ENCODE data around the gene LRRC71. TPM values are rescaled to one million over a fixed set of nuclear protein-coding genes. Genes with fewer than 3 reads are reported as not detected.

LRRC71 gene
- total and polyA plus RNA-seq, 10 of the 15 experiments (the other 5 are each of a cell fraction or from before 2014, with no cell fraction given) = not detected

DNA sequence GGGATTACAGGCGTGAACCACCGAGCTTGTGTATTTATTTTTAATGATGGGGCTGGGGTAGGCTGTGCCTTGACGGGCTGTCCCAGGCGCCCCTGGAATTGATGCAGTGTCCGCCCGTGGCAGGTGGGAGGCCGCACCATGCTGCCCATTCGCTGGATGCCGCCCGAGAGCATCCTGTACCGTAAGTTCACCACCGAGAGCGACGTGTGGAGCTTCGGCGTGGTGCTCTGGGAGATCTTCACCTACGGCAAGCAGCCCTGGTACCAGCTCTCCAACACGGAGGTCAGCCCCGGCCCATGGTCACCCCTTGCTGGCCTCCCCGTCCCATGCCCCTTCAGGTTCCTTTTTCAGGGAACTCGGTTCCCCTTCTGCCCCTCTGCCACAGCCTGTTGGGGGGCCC lies 40.6 kb upstream of the LRRC71 start:
- ChIA-PET POLR2A (no interaction called here), SMC1A (ENCODE audit: uncharacterized antibody, unreplicated experiment) (interaction anchor here (1.2 kb wide), 1 partner anchor 9 kb away, joined by 3 read pairs; no protein-coding TSS in a partner anchor), CTCF (interaction anchor here (1.5 to 2.4 kb wide), 2 partner anchors 11 to 154 kb away, joined by 4 to 13 read pairs; no protein-coding TSS in a partner anchor), RAD21 (ENCODE audit: unreplicated experiment) (no interaction called here)
- Histone ChIP-seq H3K27ac (ENCODE audit: control insufficient read depth, insufficient read depth) (no peak overlapping the region), H3K9ac (ENCODE audit: control insufficient read depth, insufficient read depth, low read length) (no peak overlapping the region), H3K79me2 (ENCODE audit: control insufficient read depth, insufficient read depth, low read length) (no peaks in the 10 kb centered on the region), H3K4me3 (no peak overlapping the region), H3K4me2 (ENCODE audit: control insufficient read depth, insufficient read depth) (no peak overlapping the region), H3K36me3 (ENCODE audit: control insufficient read depth in 2 of 2, insufficient read depth in 2 of 2, low read length in 1 of 2) (no peaks in the 10 kb centered on the region), H3K9me3 (replicated peaks; ENCODE audit: control insufficient read depth, insufficient read depth, low read length) (no peaks in the 10 kb centered on the region), H2AFZ (ENCODE audit: control insufficient read depth, low read depth, low read length) (no peak overlapping the region), H3K27me3 (replicated peaks in 1 of 2; ENCODE audit: control insufficient read depth in 2 of 2, insufficient read depth in 2 of 2, low read length in 1 of 2) (peaks cover 0 to 13% of the 10 kb centered on the region in 2 experiments; a peak in 3 of 4 replicates), H3K4me1 (ENCODE audit: control insufficient read depth, insufficient read depth, low read length) (no peaks in the 10 kb centered on the region), H4K20me1 (ENCODE audit: control insufficient read depth, insufficient read depth) (no peaks in the 10 kb centered on the region)
- no peak for TF ChIP-seq ELK1 (IDR thresholded peaks at IDR 0.05; ENCODE audit: low read depth, low read length)
- TF ChIP-seq NBN (IDR thresholded peaks at IDR 0.05) = no peak
- TF ChIP-seq SIN3A (IDR thresholded peaks at IDR 0.05; ENCODE audit: low read depth, low read length) = no peak
- no peak for TF ChIP-seq MYB (IDR thresholded peaks at IDR 0.05; ENCODE audit: borderline replicate concordance, low read depth, low read length)
- no peak for TF ChIP-seq STAT1 (conservative IDR thresholded peaks at IDR 0.05)
- TF ChIP-seq EP300 (IDR thresholded peaks at IDR 0.05; ENCODE audit: borderline replicate concordance in 1 of 2, control insufficient read depth in 1 of 2, low read depth in 2 of 2, low read length in 2 of 2) = no peak
- no peak for TF ChIP-seq EED (IDR thresholded peaks at IDR 0.05; ENCODE audit: low read depth)
- TF ChIP-seq LARP7 (IDR thresholded peaks at IDR 0.05) = no peak
- no peak for TF ChIP-seq BRCA1 (IDR thresholded peaks at IDR 0.05; ENCODE audit: low read depth, low read length)
- TF ChIP-seq SMC3 (IDR thresholded peaks at IDR 0.05; ENCODE audit: borderline replicate concordance, low read length) = no peak
- no peak for TF ChIP-seq SUPT20H (IDR thresholded peaks at IDR 0.05; ENCODE audit: borderline replicate concordance, control insufficient read depth, low read depth, low read length)
- no peak for TF ChIP-seq IKZF2 (IDR thresholded peaks at IDR 0.05)
- TF ChIP-seq, protein P1, sequence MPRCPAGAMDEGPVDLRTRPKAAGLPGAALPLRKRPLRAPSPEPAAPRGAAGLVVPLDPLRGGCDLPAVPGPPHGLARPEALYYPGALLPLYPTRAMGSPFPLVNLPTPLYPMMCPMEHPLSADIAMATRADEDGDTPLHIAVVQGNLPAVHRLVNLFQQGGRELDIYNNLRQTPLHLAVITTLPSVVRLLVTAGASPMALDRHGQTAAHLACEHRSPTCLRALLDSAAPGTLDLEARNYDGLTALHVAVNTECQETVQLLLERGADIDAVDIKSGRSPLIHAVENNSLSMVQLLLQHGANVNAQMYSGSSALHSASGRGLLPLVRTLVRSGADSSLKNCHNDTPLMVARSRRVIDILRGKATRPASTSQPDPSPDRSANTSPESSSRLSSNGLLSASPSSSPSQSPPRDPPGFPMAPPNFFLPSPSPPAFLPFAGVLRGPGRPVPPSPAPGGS (IDR thresholded peaks at IDR 0.05; ENCODE audit: borderline replicate concordance, insufficient read depth, low read depth, low read length, poor library complexity, severe bottlenecking) = no peak
- no peak for TF ChIP-seq CHD1 (IDR thresholded peaks at IDR 0.05; ENCODE audit: low read depth, low read length)
- no peak for TF ChIP-seq BACH1 (IDR thresholded peaks at IDR 0.05; ENCODE audit: borderline replicate concordance)
- TF ChIP-seq SP1 (IDR thresholded peaks at IDR 0.05; ENCODE audit: low read depth, low read length) = no peak
- TF ChIP-seq CHD4 (IDR thresholded peaks at IDR 0.05) = no peak
- no peak for TF ChIP-seq ZBED1 (IDR thresholded peaks at IDR 0.05; ENCODE audit: borderline replicate concordance)
- no peak for DNase-seq (ENCODE audit: low read depth, low spot score)
- BruUV-seq (replicated peaks) = no TSS peak
- intact Hi-C loops (cut with micrococcal nuclease; ENCODE audit: unreplicated experiment) = no loop called here
- FAIRE-seq = no peak
- 44% methylated on average over 21 of the region's 21 CpGs for WGBS (ENCODE audit: insufficient coverage, insufficient replicate concordance, low lambda C conversion rate, missing lambda C conversion rate)
- in situ Hi-C loops (cut with MboI) = no loop called here
- ATAC-seq = no peak

Measured in GM12878 (cell line).